Progenitor cell of endocrine pancreas (in vitro differentiated cells): Measurements from ENCODE around the gene ALG1. TPM values are rescaled to one million over a fixed set of nuclear protein-coding genes. Genes with fewer than 3 reads are reported as not detected.
A peak's percentile ranks its signal among the peaks of the same experiment; 100 is the strongest.
"Not testable (repeated sequence)": the region's sequence is repeated elsewhere in the genome, so short reads cannot be mapped to it uniquely, and the experiment has no call there.

Source experiments
- DNase-seq: peaks from one replicate; pipeline ENCODE4 v3.0.0; 2021; ENCODE audit warnings: low spot score; ENCODE audit not compliant: unreplicated experiment
- H3K27ac Mint-ChIP-seq: 2 replicates; pipeline ENCODE4 v1.8.0; 2021; ENCODE audit warnings: mild to moderate bottlenecking, moderate library complexity, mixed read lengths
- H3K27me3 Mint-ChIP-seq: 2 replicates; pipeline ENCODE4 v1.8.0; 2021; ENCODE audit warnings: mixed read lengths
- H3K36me3 Mint-ChIP-seq: 2 replicates; pipeline ENCODE4 v1.8.0; 2022; ENCODE audit warnings: mixed read lengths; ENCODE audit not compliant: insufficient read depth
- H3K4me1 Mint-ChIP-seq: 2 replicates; pipeline ENCODE4 v1.8.0; 2021; ENCODE audit warnings: low read depth, mixed read lengths
- H3K4me3 Mint-ChIP-seq: 2 replicates; pipeline ENCODE4 v1.8.0; 2021; ENCODE audit warnings: low read depth, mild to moderate bottlenecking, moderate library complexity, mixed read lengths
- H3K9me3 Mint-ChIP-seq: 2 replicates; pipeline ENCODE4 v1.8.0; 2021; ENCODE audit warnings: low read depth, mixed read lengths
- CTCF ChIP-seq: fragments of 200-600 bp; sonication (generic); IDR thresholded peaks from one replicate; pipeline ENCODE4 v1.5.0; 2021; ENCODE audit warnings: antibody characterized with exemption, mild to moderate bottlenecking; ENCODE audit not compliant: unreplicated experiment
- total RNA-seq: library from RNA; stranded (reverse); gene quantifications from 2 replicates; pipeline ENCODE4 v1.2.1, GENCODE V29; 2021

ALG1 gene
- total RNA-seq, 1 donor from 2014 or later, result 28.4 TPM

DNA sequence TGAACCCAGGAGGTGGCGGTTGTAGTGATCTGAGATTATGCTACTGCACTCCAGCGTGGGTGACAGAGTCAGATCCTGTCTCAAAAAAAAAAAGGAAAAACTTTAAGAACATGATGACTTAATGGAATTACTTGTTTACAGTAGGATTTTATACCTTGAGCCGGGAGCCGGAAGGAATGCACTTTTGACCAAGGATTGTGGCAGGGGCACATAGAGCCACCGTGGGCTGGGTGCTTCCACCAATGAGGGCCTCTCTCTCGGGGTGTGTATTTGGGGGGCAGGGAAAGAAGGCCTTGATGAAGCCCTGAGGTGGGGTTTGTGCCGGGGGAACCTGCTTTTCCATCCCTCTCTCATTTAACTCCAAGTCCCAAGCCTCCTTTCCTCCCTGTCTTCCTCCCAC lies 31.2 kb upstream of the ALG1 start:
- peaks cover 26% of the 10 kb centered on the region for H3K4me1 Mint-ChIP-seq
- no peaks in the 10 kb centered on the region for H3K36me3 Mint-ChIP-seq
- TF ChIP-seq CTCF, result no peak
- DNase-seq, result no peak
- no peak overlapping the region for H3K27ac Mint-ChIP-seq
- no peaks in the 10 kb centered on the region for H3K9me3 Mint-ChIP-seq
- H3K4me3 Mint-ChIP-seq, result no peak overlapping the region
- H3K27me3 Mint-ChIP-seq, result no peaks in the 10 kb centered on the region

- Mint-ChIP-seq H3K36me3 (no peaks in the 10 kb centered on the region), H3K4me1 (peaks cover 14% of the 10 kb centered on the region), H3K9me3 (no peaks in the 10 kb centered on the region), H3K27me3 (no peaks in the 10 kb centered on the region), H3K27ac (no peak overlapping the region), H3K4me3 (no peak overlapping the region)
- no peak for DNase-seq
- TF ChIP-seq CTCF, result no peak
These were observed 30.0 kb upstream of the ALG1 start for GRCh38 chr16:5041600-5042133.

- Mint-ChIP-seq H3K36me3 (no peaks in the 10 kb centered on the region), H3K4me3 (no peak overlapping the region), H3K27me3 (no peaks in the 10 kb centered on the region), H3K9me3 (no peaks in the 10 kb centered on the region), H3K4me1 (peaks cover 10% of the 10 kb centered on the region), H3K27ac (no peak overlapping the region)
- TF ChIP-seq CTCF, result peak; percentile 36
- no peak for DNase-seq
These were observed 29.0 kb upstream of the ALG1 start for GRCh38 chr16:5042574-5043171.

DNA sequence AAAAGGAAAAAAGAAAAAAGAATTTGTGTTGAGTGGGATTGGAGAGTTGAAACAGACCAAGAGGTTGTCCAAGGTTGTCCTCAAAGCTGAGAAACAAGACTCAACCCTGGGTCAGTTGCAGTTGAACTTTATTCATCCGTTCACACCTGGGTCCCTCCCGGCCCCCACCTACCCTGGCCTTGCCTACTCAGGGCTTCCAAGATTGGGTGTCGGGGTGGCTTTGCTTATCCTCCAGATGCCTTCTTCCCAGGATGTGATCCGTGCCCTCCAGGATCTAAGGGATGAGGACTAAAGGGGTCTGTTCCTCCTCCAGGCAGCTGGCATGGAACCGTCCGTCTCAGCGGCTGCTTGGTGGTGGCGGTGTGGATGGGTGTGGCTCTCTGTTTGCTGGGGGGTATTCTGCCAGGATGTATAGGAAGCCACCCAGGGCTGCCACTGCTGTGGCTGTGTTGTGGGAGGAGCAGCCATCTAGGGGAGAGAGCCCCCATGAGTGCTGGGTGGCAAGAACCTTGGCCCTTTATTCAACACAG lies 27.6 kb upstream of the ALG1 start:
- peaks cover 7% of the 10 kb centered on the region for H3K4me1 Mint-ChIP-seq
- no peaks in the 10 kb centered on the region for H3K9me3 Mint-ChIP-seq
- no peaks in the 10 kb centered on the region for H3K27me3 Mint-ChIP-seq
- peaks cover 1% of the 10 kb centered on the region for H3K36me3 Mint-ChIP-seq
- no peak overlapping the region for H3K27ac Mint-ChIP-seq
- TF ChIP-seq CTCF, result no peak
- DNase-seq, result no peak
- H3K4me3 Mint-ChIP-seq, result no peak overlapping the region

DNA sequence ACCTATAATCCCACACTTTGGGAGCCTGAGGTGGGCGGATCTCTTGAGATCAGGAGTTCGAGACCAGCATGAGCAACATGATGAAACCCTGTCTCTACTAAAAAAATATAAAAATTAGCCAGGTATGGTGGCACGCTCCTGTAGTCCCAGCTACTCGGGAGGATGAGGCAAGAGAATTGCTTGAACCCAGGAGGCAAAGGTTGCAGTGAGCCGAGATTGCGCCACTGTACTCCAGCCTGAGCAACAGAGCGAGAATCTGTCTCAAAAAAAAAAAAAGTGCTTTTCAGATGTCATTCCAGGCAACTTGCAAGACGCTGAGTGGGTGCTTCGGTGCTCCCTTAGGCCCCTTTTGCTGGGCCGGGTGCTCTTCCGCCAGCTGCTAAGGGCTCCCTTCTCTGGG lies 27.1 kb upstream of the ALG1 start:
- not testable (repeated sequence) for H3K4me1 Mint-ChIP-seq, H3K4me3 Mint-ChIP-seq, DNase-seq, H3K27me3 Mint-ChIP-seq, H3K36me3 Mint-ChIP-seq, H3K27ac Mint-ChIP-seq, H3K9me3 Mint-ChIP-seq
